GM12878 (cell line): Measurements from ENCODE around the gene ALG2.

Experiments
- CBFB ChIP-seq: IDR thresholded peaks from 2 replicates; pipeline ENCODE4 v1.6.1; 2016; ENCODE audit warnings: antibody characterized with exemption, low read depth
- CEBPB ChIP-seq, 2 experiments: fragments of 150-350 bp in 1 of 2; IDR thresholded peaks; 2 replicates each; pipeline ENCODE4 v1.6.1; 2012 to 2014; ENCODE audit warnings: low read depth in 2 of 2, low read length in 2 of 2, borderline replicate concordance in 1 of 2, inconsistent platforms in 1 of 2
- CHD4 ChIP-seq: fragments of 200-600 bp; sonication (generic); IDR thresholded peaks from 2 replicates; pipeline ENCODE4 v1.6.1; 2016; ENCODE audit warnings: mild to moderate bottlenecking
- EP300 ChIP-seq, 2 experiments: fragments of 150-350 bp in 1 of 2; IDR thresholded peaks; 2 replicates each; pipeline ENCODE4 v1.6.1; 2011 to 2012; ENCODE audit warnings: low read depth in 2 of 2, low read length in 2 of 2, borderline replicate concordance in 1 of 2, improper control_type of control experiment in 1 of 2, inconsistent platforms in 1 of 2; ENCODE audit not compliant: control insufficient read depth in 1 of 2
- HDGF ChIP-seq: fragments of 450-650 bp; IDR thresholded peaks from 2 replicates; pipeline ENCODE4 v1.6.1; 2016; ENCODE audit warnings: antibody characterized with exemption
- IKZF1 ChIP-seq: fragments of 450-650 bp; conservative IDR thresholded peaks from 2 replicates; pipeline ENCODE4 v1.6.1; 2017; ENCODE audit warnings: antibody characterized with exemption, mild to moderate bottlenecking
- MYC ChIP-seq: IDR thresholded peaks from 2 replicates; pipeline ENCODE4 v1.6.1; 2011; ENCODE audit warnings: mild to moderate bottlenecking, low read length, moderate library complexity, inconsistent platforms; ENCODE audit not compliant: insufficient read depth, insufficient replicate concordance, insufficient read length, severe bottlenecking
- POLR2A ChIP-seq: IDR thresholded peaks from 2 replicates; pipeline ENCODE4 v1.6.1; 2011; ENCODE audit warnings: low read depth, mild to moderate bottlenecking, low read length
- POLR2AphosphoS5 ChIP-seq: IDR thresholded peaks from 2 replicates; pipeline ENCODE4 v1.6.1; 2011; ENCODE audit warnings: mild to moderate bottlenecking, low read length, inconsistent platforms
- RCOR1 ChIP-seq: conservative IDR thresholded peaks from 2 replicates; pipeline ENCODE4 v1.6.1; 2012; ENCODE audit warnings: low read depth, low read length, improper control_type of control experiment
- SIN3A ChIP-seq: IDR thresholded peaks from 2 replicates; pipeline ENCODE4 v1.6.1; 2012; ENCODE audit warnings: low read depth, low read length, improper control_type of control experiment
- TF ChIP-seq, protein P1 (sequence below), 3 experiments: IDR thresholded peaks in 2 of 3; conservative IDR thresholded peaks in 1 of 3; 2 replicates each; pipeline ENCODE4 v1.5.1; 2011; ENCODE audit warnings: low read depth in 3 of 3, low read length in 3 of 3, mild to moderate bottlenecking in 3 of 3, control low read depth in 2 of 3, moderate library complexity in 2 of 3, inconsistent platforms in 1 of 3, mixed read lengths in 1 of 3; ENCODE audit not compliant: control insufficient read depth in 2 of 3, insufficient read depth in 1 of 3; ENCODE audit errors: extremely low read depth in 1 of 3
- TF ChIP-seq, protein P2 (sequence below): IDR thresholded peaks from 2 replicates; pipeline ENCODE4 v1.6.1; 2012; ENCODE audit warnings: low read depth, low read length, improper control_type of control experiment

DNA sequence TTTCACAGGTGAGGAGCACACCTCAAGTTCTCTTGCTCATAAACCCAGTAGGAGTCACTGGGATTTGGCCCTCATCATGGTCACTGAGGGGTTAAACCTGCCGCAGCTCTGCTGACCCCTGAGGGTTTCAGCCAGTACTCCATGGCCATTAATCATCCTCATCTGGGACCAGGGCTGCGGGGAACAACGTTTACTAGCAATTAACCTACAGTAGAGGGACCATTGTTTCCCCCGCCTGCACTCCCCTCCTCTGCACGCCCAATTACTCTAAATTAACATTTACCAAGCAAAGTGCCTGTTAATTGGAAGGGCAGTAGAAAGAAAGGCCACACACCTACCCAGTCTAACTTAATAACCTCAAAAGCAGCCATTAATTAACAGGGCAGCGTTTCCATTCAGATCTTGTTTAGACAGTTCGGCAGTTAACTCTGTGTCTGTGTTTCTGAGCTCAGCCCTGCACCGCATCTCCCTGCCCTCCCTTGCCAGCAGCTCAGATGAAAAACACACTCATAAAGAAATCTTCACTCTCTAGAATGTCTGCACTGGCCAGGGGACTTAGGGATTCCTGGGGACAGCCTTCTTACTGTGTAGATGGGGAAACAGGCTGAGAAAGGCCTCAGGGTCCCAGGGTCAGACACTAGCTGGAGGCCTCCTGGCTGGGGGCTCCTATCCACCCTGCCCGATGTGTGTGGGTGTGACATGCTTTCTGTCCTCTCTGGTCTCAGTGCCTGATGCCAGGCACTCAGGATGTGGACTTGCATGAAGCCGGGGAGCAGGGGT, 51.6 kb downstream of the ALG2 start:
- TF ChIP-seq EP300 (IDR thresholded peaks at IDR 0.05; ENCODE audit: borderline replicate concordance in 1 of 2, control insufficient read depth in 1 of 2, low read depth in 2 of 2, low read length in 2 of 2) (no peak), POLR2A (no peak), CHD4 (no peak), POLR2AphosphoS5 (no peak), CEBPB (IDR thresholded peaks at IDR 0.05; ENCODE audit: borderline replicate concordance in 1 of 2, low read depth in 2 of 2, low read length in 2 of 2) (no peak), RCOR1 (no peak), IKZF1 (no peak), MYC (no peak), HDGF (no peak), SIN3A (no peak), CBFB (no peak)
- TF ChIP-seq, protein P1, sequence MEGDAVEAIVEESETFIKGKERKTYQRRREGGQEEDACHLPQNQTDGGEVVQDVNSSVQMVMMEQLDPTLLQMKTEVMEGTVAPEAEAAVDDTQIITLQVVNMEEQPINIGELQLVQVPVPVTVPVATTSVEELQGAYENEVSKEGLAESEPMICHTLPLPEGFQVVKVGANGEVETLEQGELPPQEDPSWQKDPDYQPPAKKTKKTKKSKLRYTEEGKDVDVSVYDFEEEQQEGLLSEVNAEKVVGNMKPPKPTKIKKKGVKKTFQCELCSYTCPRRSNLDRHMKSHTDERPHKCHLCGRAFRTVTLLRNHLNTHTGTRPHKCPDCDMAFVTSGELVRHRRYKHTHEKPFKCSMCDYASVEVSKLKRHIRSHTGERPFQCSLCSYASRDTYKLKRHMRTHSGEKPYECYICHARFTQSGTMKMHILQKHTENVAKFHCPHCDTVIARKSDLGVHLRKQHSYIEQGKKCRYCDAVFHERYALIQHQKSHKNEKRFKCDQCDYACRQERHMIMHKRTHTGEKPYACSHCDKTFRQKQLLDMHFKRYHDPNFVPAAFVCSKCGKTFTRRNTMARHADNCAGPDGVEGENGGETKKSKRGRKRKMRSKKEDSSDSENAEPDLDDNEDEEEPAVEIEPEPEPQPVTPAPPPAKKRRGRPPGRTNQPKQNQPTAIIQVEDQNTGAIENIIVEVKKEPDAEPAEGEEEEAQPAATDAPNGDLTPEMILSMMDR (IDR thresholded peaks at IDR 0.05 in 2 of 3, conservative IDR thresholded peaks at IDR 0.05 in 1 of 3; ENCODE audit: control insufficient read depth in 2 of 3, extremely low read depth in 1 of 3, insufficient read depth in 1 of 3, low read depth in 3 of 3, low read length in 3 of 3) = no peak
- TF ChIP-seq, protein P2, sequence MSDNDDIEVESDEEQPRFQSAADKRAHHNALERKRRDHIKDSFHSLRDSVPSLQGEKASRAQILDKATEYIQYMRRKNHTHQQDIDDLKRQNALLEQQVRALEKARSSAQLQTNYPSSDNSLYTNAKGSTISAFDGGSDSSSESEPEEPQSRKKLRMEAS = no peak
